Breast epithelium (tissue), 4 donors: Measurements from ENCODE around the gene MET. TPM values are rescaled to one million over a fixed set of nuclear protein-coding genes. Genes with fewer than 3 reads are reported as not detected.

Source experiments
- DNase-seq, 2 donors: peaks; one replicate each; pipeline ENCODE4 v3.0.0-alpha.2; 2019; ENCODE audit warnings: low spot score in 2 of 2
- H3K27ac ChIP-seq, 2 donors: fragments of 200-600 bp; sonication (generic) in 1 of 2; one replicate each; pipeline ENCODE4 v1.5.1; 2016 to 2019; ENCODE audit warnings: mild to moderate bottlenecking in 1 of 2
- H3K27me3 ChIP-seq, 2 donors: fragments of 200-600 bp; sonication (generic) in 1 of 2; one replicate each; pipeline versions ENCODE4 v1.5.1 to v1.6.0; 2017 to 2019; ENCODE audit warnings: control low read depth in 1 of 2, mild to moderate bottlenecking in 1 of 2
- H3K36me3 ChIP-seq: fragments of 200-600 bp; one replicate; pipeline ENCODE4 v1.5.1; 2019
- H3K4me1 ChIP-seq, 2 donors: fragments of 200-600 bp; sonication (generic); one replicate each; pipeline ENCODE4 v1.5.1; 2016 to 2019; ENCODE audit warnings: control low read depth in 1 of 2
- H3K4me3 ChIP-seq, 3 donors: fragments of 200-600 bp; sonication (generic); 1 replicate in 2 of 3; 2 replicates in 1 of 3; pipeline ENCODE4 v1.5.1; 2016 to 2019; ENCODE audit warnings: mild to moderate bottlenecking in 3 of 3, moderate library complexity in 2 of 3
- H3K9me3 ChIP-seq, 2 donors: fragments of 200-600 bp; sonication (generic) in 1 of 2; one replicate each; pipeline ENCODE4 v1.5.1; 2016 to 2019; ENCODE audit warnings: control low read depth in 1 of 2
- POLR2A ChIP-seq: fragments of 450-650 bp; IDR thresholded peaks from one replicate; pipeline ENCODE4 v1.6.1; 2016; ENCODE audit warnings: antibody characterized with exemption, mild to moderate bottlenecking, moderate library complexity
- POLR2AphosphoS5 ChIP-seq, 3 donors: sonication (generic); formaldehyde crosslinking; IDR thresholded peaks; one replicate each; pipeline ENCODE4 v1.6.1; 2017; ENCODE audit warnings: antibody characterized with exemption in 3 of 3
- intact Hi-C: fragments of 100-400 bp; cut with DNase I; formaldehyde crosslinking; loops from one replicate; pipeline ENCODE4 v1.15.1; 2023; ENCODE audit warnings: low total_unique reads
- total RNA-seq, 3 donors: library from RNA; depleted of rRNA; stranded (reverse); fragments of >200 nt; gene quantifications; one replicate each; pipeline ENCODE4 v1.1.0, GENCODE V29; 2016
- TF ChIP-seq, protein P1 (sequence below), 3 donors: fragments of 450-650 bp; IDR thresholded peaks; one replicate each; pipeline ENCODE4 v1.5.1; 2016 to 2017; ENCODE audit warnings: antibody characterized with exemption in 3 of 3, mild to moderate bottlenecking in 3 of 3, moderate library complexity in 3 of 3

The MET gene
- total RNA-seq, 3 donors from 2014 or later = 25.8 to 85.6 (median 40.6) TPM

DNA sequence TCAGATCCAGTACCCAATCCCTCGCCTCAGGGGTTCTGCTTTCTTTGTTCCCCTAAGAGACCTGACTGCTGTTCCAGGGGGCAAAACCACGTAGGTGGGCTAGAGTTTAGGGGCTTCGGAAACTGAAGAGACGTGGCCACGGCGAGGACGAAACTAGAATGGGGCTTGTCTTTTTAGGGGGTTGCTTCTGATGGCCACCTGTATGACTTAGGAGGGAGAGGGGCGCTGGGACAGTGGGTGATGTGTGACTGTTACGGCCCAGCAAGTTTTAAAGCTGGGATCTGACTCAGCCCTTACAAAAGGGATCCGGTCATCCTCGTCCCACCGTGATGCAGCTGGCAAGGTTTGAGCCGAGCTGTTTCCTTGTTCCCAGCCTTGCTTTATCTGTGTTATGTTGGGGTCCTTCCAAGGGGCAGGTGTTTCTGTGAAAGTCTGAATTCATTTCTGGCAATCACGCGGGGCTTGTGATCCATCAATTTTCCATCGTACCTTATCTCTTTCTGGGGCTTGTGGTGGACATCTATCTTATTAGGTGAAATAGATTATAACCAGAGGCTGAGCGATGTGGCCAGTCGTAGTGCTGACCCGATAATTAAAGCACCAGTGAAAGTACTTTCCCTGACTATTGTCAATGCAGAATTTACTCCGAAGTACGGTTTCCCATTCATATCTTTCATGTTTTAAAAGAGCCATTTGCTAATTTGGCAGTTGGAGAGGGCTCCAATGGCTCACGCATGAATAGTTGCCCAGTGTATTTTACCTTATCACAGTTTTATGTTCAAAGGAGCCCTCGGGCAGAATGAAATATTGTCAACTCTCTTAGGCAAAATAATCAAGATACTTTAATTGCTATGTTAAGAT, 830 bp downstream of the MET start:
- no peak for TF ChIP-seq POLR2A
- TF ChIP-seq, protein P1, sequence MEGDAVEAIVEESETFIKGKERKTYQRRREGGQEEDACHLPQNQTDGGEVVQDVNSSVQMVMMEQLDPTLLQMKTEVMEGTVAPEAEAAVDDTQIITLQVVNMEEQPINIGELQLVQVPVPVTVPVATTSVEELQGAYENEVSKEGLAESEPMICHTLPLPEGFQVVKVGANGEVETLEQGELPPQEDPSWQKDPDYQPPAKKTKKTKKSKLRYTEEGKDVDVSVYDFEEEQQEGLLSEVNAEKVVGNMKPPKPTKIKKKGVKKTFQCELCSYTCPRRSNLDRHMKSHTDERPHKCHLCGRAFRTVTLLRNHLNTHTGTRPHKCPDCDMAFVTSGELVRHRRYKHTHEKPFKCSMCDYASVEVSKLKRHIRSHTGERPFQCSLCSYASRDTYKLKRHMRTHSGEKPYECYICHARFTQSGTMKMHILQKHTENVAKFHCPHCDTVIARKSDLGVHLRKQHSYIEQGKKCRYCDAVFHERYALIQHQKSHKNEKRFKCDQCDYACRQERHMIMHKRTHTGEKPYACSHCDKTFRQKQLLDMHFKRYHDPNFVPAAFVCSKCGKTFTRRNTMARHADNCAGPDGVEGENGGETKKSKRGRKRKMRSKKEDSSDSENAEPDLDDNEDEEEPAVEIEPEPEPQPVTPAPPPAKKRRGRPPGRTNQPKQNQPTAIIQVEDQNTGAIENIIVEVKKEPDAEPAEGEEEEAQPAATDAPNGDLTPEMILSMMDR (IDR thresholded peaks at IDR 0.05) = no peak
- TF ChIP-seq POLR2AphosphoS5 (IDR thresholded peaks at IDR 0.05) = no peak

GRCh38 chr7:116673457-116673865, 1.5 kb downstream of the MET start:
- DNase-seq = no peak
- Histone ChIP-seq H3K36me3 (no peaks in the 10 kb centered on the region), H3K4me1 (no peaks in the 10 kb centered on the region), H3K27me3 (no peaks in the 10 kb centered on the region), H3K27ac (peak overlapping the region; percentile 91 to 93), H3K9me3 (no peaks in the 10 kb centered on the region), H3K4me3 (peak overlapping the region; percentile 56 to 83 (median 63))
- intact Hi-C loops = no loop called here
- TF ChIP-seq, protein P1 (IDR thresholded peaks at IDR 0.05) = no peak
- TF ChIP-seq POLR2AphosphoS5 (IDR thresholded peaks at IDR 0.05) = no peak
- TF ChIP-seq POLR2A = no peak

More for the DNA sequence above, 830 bp downstream of the MET start:
- Histone ChIP-seq H3K36me3 (no peaks in the 10 kb centered on the region), H3K4me3 (peak overlapping the region; percentile 56 to 83 (median 63)), H3K4me1 (no peaks in the 10 kb centered on the region), H3K27me3 (no peaks in the 10 kb centered on the region), H3K27ac (peak overlapping the region; percentile 91 to 93), H3K9me3 (no peaks in the 10 kb centered on the region)
- intact Hi-C loops = no loop called here
- peak in 1 of 2 donors; percentile 38 for DNase-seq

DNA sequence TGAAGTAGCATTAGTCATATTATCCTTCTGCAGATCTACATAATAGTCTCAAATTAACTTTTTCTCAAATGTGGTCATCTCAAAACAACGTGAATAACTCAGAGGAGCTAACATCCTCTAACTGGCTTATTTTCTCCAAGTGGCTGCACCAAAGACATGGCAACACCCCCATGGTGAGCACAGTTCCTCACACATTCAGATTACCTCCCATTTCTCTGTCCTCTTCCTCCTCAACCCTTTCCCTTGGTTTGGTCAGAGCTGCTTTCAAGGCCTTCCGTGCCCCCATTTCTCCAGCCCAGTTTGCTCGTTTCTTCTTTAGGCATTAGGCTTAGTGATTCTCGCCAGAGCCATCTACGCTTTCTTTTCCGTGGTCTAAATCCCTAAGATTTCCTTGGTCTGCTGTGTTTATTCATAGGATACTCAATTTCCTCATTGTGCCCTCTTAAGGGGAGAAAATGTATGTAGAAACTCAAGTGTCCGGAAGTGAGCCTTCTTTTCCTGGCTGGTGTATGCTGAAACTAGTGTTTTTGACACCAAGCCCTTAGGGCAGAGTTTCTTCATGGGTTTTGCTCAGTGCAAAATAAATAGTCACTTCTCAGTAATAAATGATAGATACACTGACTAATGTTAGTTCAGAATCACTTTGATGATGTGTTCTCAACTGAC, 2.6 kb downstream of the MET start:
- Histone ChIP-seq H3K4me3 (peak overlapping the region in 1 of 3 donors; percentile 26), H3K4me1 (no peaks in the 10 kb centered on the region), H3K27ac (peak overlapping the region; percentile 46 to 56), H3K36me3 (no peaks in the 10 kb centered on the region), H3K9me3 (no peaks in the 10 kb centered on the region), H3K27me3 (no peaks in the 10 kb centered on the region)
- TF ChIP-seq POLR2AphosphoS5 (IDR thresholded peaks at IDR 0.05) = no peak
- no peak for TF ChIP-seq POLR2A
- TF ChIP-seq, protein P1 (IDR thresholded peaks at IDR 0.05) = no peak
- no peak for DNase-seq
- intact Hi-C loops = no loop called here

DNA sequence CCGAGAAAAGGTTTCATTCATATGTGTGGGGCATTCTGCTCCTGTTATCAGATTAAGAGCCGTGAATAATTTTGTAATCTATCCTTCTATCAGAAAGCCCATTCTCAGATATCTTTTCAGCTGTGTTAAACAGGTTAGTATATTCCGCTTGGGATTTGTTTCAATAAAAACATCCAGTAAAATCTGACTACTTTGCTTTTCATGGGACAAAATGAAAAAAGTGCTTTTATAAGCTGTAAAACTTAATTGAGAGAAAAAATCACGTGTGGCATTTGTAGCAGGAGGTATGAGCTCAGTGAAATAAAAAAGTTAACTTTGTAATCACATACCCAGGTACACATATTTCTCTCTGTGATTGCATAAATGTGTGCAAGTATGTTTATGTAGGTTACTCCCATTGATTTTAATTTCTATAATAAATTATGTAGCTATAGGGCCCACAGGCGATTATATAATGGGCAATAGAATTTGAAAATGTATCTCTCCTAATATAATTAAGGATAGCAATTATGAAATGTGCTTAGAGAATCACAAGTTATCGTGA, 3.9 kb downstream of the MET start:
- Histone ChIP-seq H3K36me3 (no peaks in the 10 kb centered on the region), H3K27ac (no peak overlapping the region), H3K4me3 (no peak overlapping the region), H3K27me3 (no peaks in the 10 kb centered on the region), H3K4me1 (no peaks in the 10 kb centered on the region), H3K9me3 (no peaks in the 10 kb centered on the region)
- TF ChIP-seq POLR2A = no peak
- TF ChIP-seq POLR2AphosphoS5 (IDR thresholded peaks at IDR 0.05) = no peak
- TF ChIP-seq, protein P1 (IDR thresholded peaks at IDR 0.05) = no peak
- intact Hi-C loops = no loop called here
- DNase-seq = no peak
